Measurements from ENCODE around the gene R3HCC1L. TPM values are rescaled to one million over a fixed set of nuclear protein-coding genes. Genes with fewer than 3 reads are reported as not detected.

The R3HCC1L gene
- total RNA-seq, 1 experiment from 2014 or later: 16.2 TPM

GRCh38 chr10:98098247-98098646 lies 36.2 kb upstream of the R3HCC1L start:
- no peak for DNase-seq (ENCODE audit: low spot score)

GRCh38 chr10:98100476-98100875 lies 34.0 kb upstream of the R3HCC1L start:
- no peak for TF ChIP-seq EZH2 (IDR thresholded peaks at IDR 0.05; ENCODE audit: borderline replicate concordance, low read depth, low read length, poor library complexity, severe bottlenecking)
- TF ChIP-seq, protein P1, sequence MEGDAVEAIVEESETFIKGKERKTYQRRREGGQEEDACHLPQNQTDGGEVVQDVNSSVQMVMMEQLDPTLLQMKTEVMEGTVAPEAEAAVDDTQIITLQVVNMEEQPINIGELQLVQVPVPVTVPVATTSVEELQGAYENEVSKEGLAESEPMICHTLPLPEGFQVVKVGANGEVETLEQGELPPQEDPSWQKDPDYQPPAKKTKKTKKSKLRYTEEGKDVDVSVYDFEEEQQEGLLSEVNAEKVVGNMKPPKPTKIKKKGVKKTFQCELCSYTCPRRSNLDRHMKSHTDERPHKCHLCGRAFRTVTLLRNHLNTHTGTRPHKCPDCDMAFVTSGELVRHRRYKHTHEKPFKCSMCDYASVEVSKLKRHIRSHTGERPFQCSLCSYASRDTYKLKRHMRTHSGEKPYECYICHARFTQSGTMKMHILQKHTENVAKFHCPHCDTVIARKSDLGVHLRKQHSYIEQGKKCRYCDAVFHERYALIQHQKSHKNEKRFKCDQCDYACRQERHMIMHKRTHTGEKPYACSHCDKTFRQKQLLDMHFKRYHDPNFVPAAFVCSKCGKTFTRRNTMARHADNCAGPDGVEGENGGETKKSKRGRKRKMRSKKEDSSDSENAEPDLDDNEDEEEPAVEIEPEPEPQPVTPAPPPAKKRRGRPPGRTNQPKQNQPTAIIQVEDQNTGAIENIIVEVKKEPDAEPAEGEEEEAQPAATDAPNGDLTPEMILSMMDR (conservative IDR thresholded peaks at IDR 0.05; ENCODE audit: low read depth, low read length): no peak
- POLR2A ChIA-PET (ENCODE audit: low non-redundant PET): no interaction called here
- intact Hi-C loops (cut with micrococcal nuclease; ENCODE audit: unreplicated experiment): no loop called here

More at GRCh38 chr10:98098247-98098646, 36.2 kb upstream of the R3HCC1L start:
- no peaks in the 10 kb centered on the region for H3K36me3 ChIP-seq (ENCODE audit: insufficient read depth, low read length, poor library complexity, severe bottlenecking)
- intact Hi-C loops (cut with micrococcal nuclease; ENCODE audit: unreplicated experiment): no loop called here
- TF ChIP-seq, protein P1 (conservative IDR thresholded peaks at IDR 0.05; ENCODE audit: low read depth, low read length): no peak
- no peak for TF ChIP-seq EZH2 (IDR thresholded peaks at IDR 0.05; ENCODE audit: borderline replicate concordance, low read depth, low read length, poor library complexity, severe bottlenecking)
- H3K9me3 ChIP-seq (ENCODE audit: low read depth, low read length, poor library complexity, severe bottlenecking): no peaks in the 10 kb centered on the region
- CTCF ChIA-PET: interaction anchor here (0.8 kb wide), 1 partner anchor 327 kb away, joined by 8 read pairs; the partner anchor contains the start of gene SFRP5
- H3K4me3 ChIP-seq (ENCODE audit: low read depth, low read length, poor library complexity, severe bottlenecking): no peak overlapping the region
- no peak overlapping the region for H3K27ac ChIP-seq (ENCODE audit: low read depth, low read length, poor library complexity, severe bottlenecking)
- BruUV-seq (replicated peaks): no TSS peak
- H3K4me1 ChIP-seq (ENCODE audit: insufficient read depth, low read length, poor library complexity, severe bottlenecking): peaks cover 6% of the 10 kb centered on the region
- POLR2A ChIA-PET (ENCODE audit: low non-redundant PET): no interaction called here
- peaks cover 29% of the 10 kb centered on the region for H3K27me3 ChIP-seq (replicated peaks; ENCODE audit: insufficient read depth, low read depth, low read length, poor library complexity)

GRCh38 chr10:98101366-98101765 lies 33.1 kb upstream of the R3HCC1L start:
- H3K4me1 ChIP-seq (ENCODE audit: insufficient read depth, low read length, poor library complexity, severe bottlenecking): peaks cover 6% of the 10 kb centered on the region
- ChIA-PET POLR2A (ENCODE audit: low non-redundant PET) (no interaction called here), CTCF (no interaction called here)
- no TSS peak for BruUV-seq (replicated peaks)
- H3K9me3 ChIP-seq (ENCODE audit: low read depth, low read length, poor library complexity, severe bottlenecking): no peaks in the 10 kb centered on the region
- no peak overlapping the region for H3K4me3 ChIP-seq (ENCODE audit: low read depth, low read length, poor library complexity, severe bottlenecking)
- intact Hi-C loops (cut with micrococcal nuclease; ENCODE audit: unreplicated experiment): no loop called here
- H3K36me3 ChIP-seq (ENCODE audit: insufficient read depth, low read length, poor library complexity, severe bottlenecking): no peaks in the 10 kb centered on the region
- H3K27ac ChIP-seq (ENCODE audit: low read depth, low read length, poor library complexity, severe bottlenecking): no peak overlapping the region
- DNase-seq (ENCODE audit: low spot score): peak; percentile 83
- peaks cover 9% of the 10 kb centered on the region for H3K27me3 ChIP-seq (replicated peaks; ENCODE audit: insufficient read depth, low read depth, low read length, poor library complexity)
- TF ChIP-seq, protein P1 (conservative IDR thresholded peaks at IDR 0.05; ENCODE audit: low read depth, low read length): no peak
- no peak for TF ChIP-seq EZH2 (IDR thresholded peaks at IDR 0.05; ENCODE audit: borderline replicate concordance, low read depth, low read length, poor library complexity, severe bottlenecking)

More at GRCh38 chr10:98100476-98100875, 34.0 kb upstream of the R3HCC1L start:
- Histone ChIP-seq H3K4me1 (ENCODE audit: insufficient read depth, low read length, poor library complexity, severe bottlenecking) (peaks cover 6% of the 10 kb centered on the region), H3K27ac (ENCODE audit: low read depth, low read length, poor library complexity, severe bottlenecking) (no peak overlapping the region), H3K4me3 (ENCODE audit: low read depth, low read length, poor library complexity, severe bottlenecking) (no peak overlapping the region), H3K9me3 (ENCODE audit: low read depth, low read length, poor library complexity, severe bottlenecking) (no peaks in the 10 kb centered on the region), H3K36me3 (ENCODE audit: insufficient read depth, low read length, poor library complexity, severe bottlenecking) (no peaks in the 10 kb centered on the region), H3K27me3 (replicated peaks; ENCODE audit: insufficient read depth, low read depth, low read length, poor library complexity) (peaks cover 12% of the 10 kb centered on the region)
- no TSS peak for BruUV-seq (replicated peaks)
- peak; percentile 45 for DNase-seq (ENCODE audit: low spot score)
- CTCF ChIA-PET: no interaction called here

All from A673 (cell line).